ENCODE results near the gene TMSB15C. TPM values are rescaled to one million over a fixed set of nuclear protein-coding genes. Genes with fewer than 3 reads are reported as not detected.

Gene TMSB15C
- total RNA-seq, 1 experiment from 2014 or later: 2.0 TPM

- no peak for TF ChIP-seq CTCF (conservative IDR thresholded peaks at IDR 0.05)
- no peak overlapping the region for H2BK5ac ChIP-seq (ENCODE audit: insufficient read length, low read length)
- H3K18ac ChIP-seq (ENCODE audit: insufficient read length, low read depth, low read length): no peak overlapping the region
- no peak overlapping the region for H2AFZ ChIP-seq (ENCODE audit: low read length)
- H2BK12ac ChIP-seq (ENCODE audit: insufficient read length, low read depth, low read length): no peak overlapping the region
- no peaks in the 10 kb centered on the region for H3K27me3 ChIP-seq (ENCODE audit: insufficient read depth, low read length)
- no peak overlapping the region for H3K56ac ChIP-seq (ENCODE audit: insufficient read length, low read depth, low read length)
- H3K4me3 Mint-ChIP-seq: no peak overlapping the region
- WGBS (ENCODE audit: extremely low coverage, insufficient read length, low lambda C conversion rate): no CpG with 5 or more reads among the region's 5 CpGs
- peaks cover under 1 to 72% of the 10 kb centered on the region in 2 experiments; a peak in 2 of 5 replicates for H3K9me3 Mint-ChIP-seq
- H3K23me2 ChIP-seq (ENCODE audit: insufficient read length, low read depth, low read length, poor library complexity, severe bottlenecking): no peaks in the 10 kb centered on the region
- H3K14ac ChIP-seq (ENCODE audit: insufficient read depth, low read length): no peak overlapping the region
- no peak overlapping the region for H3T11ph ChIP-seq (ENCODE audit: low read length)
- H3K79me1 ChIP-seq (ENCODE audit: insufficient read depth, low read depth, low read length, poor library complexity, severe bottlenecking): no peaks in the 10 kb centered on the region
- peaks cover 5 to 8% of the 10 kb centered on the region in 2 experiments for H3K4me1 Mint-ChIP-seq
- H3K36me3 Mint-ChIP-seq (ENCODE audit: insufficient read depth in 1 of 3, low read depth in 3 of 3): no peaks in the 10 kb centered on the region; a peak in 1 of 7 replicates
- no peak overlapping the region for H2BK120ac ChIP-seq (ENCODE audit: low read depth, low read length, poor library complexity, severe bottlenecking)
- H4K5ac ChIP-seq (ENCODE audit: insufficient read length, low read depth, low read length): no peak overlapping the region
- no peak overlapping the region for H3K4me2 ChIP-seq (ENCODE audit: insufficient read depth, insufficient read length, low read length)
- H2BK15ac ChIP-seq (ENCODE audit: low read depth, low read length): no peak overlapping the region
- no peak overlapping the region for H2AK5ac ChIP-seq (ENCODE audit: insufficient read length, low read length)
- H4K20me1 ChIP-seq (ENCODE audit: control insufficient read depth, insufficient read depth, insufficient read length): no peaks in the 10 kb centered on the region
- H3K27me3 Mint-ChIP-seq (ENCODE audit: low read depth): peaks cover 5% of the 10 kb centered on the region
- no peaks in the 10 kb centered on the region; the same call in 1 of the 2 replicates for H3K4me1 ChIP-seq (ENCODE audit: insufficient read depth, low read length)
- no peaks in the 10 kb centered on the region for H3K79me2 ChIP-seq (ENCODE audit: insufficient read depth, low read length)
- H3K9me3 ChIP-seq (ENCODE audit: control insufficient read depth, low read depth, low read length): no peaks in the 10 kb centered on the region
- DNase-seq: no peak
- H2BK20ac ChIP-seq (ENCODE audit: low read depth, low read length, poor library complexity, severe bottlenecking): no peak overlapping the region
- no peak overlapping the region for H3K23ac ChIP-seq (ENCODE audit: insufficient read length, low read depth, low read length)
- H3K27ac Mint-ChIP-seq: no peak overlapping the region
- H4K8ac ChIP-seq (replicated peaks; ENCODE audit: insufficient read length, low read depth, low read length): no peak overlapping the region
- no peak overlapping the region for H4K91ac ChIP-seq (ENCODE audit: insufficient read length, low read depth, low read length)
- no peak overlapping the region for H3K27ac ChIP-seq (ENCODE audit: insufficient read length, low read depth, low read length)
- no peak overlapping the region for H3K4ac ChIP-seq (ENCODE audit: low read depth, low read length)
- no peak overlapping the region for H3K9ac ChIP-seq (ENCODE audit: extremely low read depth, insufficient read length, low read length)
These were observed 30.4 kb downstream of the TMSB15C start for GRCh38 chrX:104045642-104046041.

Measured in H9 (cell line).